ENCODE measurements around the gene CDK2AP2.

DNA sequence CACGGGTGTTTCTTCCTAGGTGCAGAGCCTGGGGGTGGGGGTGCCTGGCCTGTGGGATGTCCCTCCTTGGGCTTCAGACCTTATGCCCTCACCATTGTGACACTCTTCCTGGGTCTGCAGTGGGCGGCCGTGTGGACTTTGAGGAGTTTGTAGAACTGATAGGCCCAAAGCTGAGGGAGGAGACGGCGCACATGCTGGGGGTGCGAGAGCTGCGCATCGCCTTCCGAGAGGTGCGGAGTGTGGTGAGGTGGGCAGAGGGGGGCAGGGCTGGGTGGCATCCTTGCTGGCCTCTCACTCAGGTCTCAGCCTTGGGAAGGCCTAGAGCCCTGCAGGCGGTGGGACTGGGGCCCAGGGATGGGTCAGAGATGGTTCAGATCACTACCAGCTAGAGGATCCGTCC lies 50.5 kb downstream of the CDK2AP2 start:
- TF ChIP-seq, protein P1, sequence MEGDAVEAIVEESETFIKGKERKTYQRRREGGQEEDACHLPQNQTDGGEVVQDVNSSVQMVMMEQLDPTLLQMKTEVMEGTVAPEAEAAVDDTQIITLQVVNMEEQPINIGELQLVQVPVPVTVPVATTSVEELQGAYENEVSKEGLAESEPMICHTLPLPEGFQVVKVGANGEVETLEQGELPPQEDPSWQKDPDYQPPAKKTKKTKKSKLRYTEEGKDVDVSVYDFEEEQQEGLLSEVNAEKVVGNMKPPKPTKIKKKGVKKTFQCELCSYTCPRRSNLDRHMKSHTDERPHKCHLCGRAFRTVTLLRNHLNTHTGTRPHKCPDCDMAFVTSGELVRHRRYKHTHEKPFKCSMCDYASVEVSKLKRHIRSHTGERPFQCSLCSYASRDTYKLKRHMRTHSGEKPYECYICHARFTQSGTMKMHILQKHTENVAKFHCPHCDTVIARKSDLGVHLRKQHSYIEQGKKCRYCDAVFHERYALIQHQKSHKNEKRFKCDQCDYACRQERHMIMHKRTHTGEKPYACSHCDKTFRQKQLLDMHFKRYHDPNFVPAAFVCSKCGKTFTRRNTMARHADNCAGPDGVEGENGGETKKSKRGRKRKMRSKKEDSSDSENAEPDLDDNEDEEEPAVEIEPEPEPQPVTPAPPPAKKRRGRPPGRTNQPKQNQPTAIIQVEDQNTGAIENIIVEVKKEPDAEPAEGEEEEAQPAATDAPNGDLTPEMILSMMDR (IDR thresholded peaks at IDR 0.05) = no peak
- TF ChIP-seq POLR2AphosphoS5 (IDR thresholded peaks at IDR 0.05) (no peak), POLR2A (IDR thresholded peaks at IDR 0.05) (no peak)

Measured in suprapubic skin (tissue), 4 donors.